ENCODE results near the gene IL22RA1.

The IL22RA1 gene

DNA sequence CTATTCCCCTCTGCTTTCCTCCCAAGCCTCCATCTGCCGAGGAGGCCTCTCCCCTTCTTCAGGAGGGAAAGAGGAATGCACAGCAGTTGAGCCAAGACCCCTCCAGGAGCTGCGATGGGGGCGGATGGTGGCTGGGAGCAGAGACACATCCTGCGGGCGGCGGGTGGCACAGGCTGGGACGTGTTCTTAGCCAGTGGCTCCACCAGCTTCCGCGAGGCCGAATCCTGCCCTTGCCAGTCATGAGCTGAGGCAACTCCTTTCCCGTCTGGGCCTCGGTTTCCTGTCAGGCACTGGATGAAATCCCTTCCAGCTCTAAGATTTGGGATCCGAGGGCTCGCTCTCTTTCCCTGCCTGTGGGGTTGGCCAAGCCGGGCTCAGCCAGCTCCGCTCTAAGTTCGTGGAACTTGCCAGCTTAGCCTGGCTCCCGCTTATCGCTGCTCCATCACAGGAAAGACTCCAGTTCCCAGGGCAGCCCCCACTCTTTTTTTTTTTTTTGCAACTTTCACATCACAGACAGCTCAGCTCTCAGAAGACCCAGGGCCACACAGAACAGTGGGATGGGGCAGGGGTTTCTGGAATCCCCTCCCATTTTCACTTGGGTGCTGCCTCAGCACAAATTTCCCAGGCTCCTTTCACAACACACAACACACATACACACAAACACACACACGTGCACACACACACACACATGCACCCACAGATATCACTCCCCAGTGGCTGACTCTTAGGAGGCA is 31.5 kb downstream of the IL22RA1 start:
- no peak for DNase-seq

DNA sequence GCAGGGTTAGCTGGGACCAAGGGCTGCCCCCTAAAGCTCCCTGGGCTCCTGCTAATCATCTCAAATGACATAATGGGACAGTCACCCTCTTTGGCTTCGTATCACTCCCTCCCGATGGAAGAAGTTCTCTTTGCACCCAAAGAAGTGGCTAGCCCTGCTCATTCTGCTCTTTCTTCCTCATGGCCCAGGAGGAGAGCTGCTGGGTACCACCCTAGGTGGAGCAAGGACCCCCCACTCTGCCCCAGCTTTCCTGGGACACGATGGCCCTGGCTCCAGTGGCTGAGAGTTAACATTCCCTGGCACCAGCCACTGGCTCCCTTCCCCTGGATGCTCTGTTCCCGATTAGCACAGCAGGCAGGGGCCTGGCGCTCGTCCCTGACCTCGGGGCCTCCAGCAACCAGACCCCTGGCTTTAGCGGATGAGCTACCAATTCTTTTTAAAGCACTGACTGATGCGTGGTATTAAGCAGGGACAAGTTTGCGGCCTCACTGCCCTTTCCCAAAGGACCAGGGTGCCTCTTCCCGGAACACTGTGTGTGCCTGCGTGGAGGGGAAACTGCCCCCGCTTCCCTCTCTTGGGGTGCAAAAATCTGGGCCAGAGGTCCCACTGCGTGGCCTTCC is 32.2 kb downstream of the IL22RA1 start:
- no peak for DNase-seq

DNA sequence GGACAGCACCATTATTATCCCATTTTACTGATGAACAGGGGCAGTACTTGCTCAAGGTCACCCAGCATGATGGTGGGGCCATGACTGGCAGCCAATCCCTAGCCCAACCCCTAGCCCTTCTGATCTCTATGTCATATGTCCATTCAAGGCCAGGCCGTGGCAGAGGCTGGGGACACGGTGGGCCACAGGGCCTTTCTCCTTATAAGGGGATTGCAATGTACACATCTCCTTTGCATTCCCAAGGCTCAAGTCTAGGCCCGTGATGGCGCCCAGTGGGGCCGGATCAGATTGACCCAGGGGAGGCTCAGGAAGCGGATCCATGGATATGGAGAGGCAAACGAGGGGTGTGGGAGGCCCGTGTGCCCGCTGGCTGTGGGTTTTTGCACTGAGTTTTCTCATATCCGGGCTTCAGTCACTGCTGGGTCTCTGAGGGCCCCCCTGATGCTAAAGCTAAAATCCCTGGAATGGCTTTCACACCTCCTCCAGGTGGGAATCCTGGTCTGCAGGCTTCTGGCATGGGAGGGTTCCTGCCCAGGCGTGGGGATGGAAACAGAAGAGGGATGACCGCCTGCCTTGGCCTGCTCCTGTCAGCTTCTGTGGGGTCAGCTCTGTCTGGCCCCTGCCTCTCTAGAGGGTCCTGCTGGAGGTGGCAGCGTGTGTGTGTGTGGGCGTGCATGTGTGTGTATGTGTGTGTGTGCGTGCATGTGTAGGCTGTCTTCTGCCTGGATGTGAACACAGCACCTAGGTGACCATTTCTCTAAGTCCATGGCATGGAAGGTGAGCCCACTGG is 33.1 kb downstream of the IL22RA1 start:
- no peak for DNase-seq

DNA sequence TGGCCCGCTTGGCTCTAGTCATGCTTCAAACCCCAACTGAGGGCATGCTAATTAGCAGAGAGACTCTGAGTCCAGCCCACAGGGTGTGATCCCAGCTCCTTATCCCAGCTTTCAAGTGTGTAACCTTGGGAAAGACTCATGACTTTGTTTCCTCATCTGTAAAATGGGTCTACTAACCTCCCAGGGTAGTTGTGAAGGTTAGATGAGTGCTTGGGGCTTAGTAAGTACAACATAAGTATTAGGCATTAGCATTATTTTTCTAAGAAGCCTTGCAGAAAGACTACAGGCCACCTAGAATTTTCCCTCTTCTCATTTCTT is 33.8 kb downstream of the IL22RA1 start:
- DNase-seq: no peak

DNA sequence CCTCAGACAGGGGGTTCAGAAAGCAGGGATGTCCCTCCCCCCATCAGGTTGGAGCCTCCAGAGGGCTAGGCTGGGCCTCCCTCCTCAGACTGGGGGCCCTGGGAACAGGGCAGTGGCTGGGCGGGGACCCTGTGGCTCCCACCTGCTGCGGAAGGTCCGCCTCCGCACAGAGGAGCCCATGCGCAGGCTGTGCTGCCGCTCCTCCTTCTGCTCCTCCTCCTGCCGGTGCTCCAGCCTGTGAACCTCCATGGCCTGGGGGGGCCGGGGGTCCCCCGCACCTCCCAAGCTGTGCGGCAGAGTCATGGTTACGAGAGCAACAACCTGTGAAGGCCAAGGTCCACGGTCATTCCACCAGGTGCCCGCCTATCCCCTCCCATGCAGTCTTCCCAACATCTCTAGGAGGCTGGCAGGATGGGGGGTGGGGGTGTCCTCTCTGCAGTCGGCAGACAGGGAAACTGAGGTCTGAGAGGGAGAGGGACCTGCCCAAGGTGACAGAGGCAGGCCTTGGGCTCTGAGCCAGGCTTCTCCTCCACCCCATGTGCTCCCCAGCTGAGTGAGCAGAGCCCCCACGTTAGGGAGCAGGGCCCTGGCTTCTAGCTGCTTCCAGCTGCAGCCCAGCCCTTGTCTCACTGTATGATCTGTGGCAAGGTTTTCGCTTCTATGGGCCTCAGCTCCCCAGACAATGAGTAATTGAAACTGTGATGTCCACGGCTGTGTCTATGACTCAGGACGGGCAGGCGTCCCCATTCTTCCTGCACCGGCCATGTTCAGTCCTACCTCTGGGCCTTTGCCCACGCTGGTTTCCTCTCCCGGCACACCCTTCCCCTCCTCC is 34.4 kb downstream of the IL22RA1 start:
- DNase-seq: no peak

DNA sequence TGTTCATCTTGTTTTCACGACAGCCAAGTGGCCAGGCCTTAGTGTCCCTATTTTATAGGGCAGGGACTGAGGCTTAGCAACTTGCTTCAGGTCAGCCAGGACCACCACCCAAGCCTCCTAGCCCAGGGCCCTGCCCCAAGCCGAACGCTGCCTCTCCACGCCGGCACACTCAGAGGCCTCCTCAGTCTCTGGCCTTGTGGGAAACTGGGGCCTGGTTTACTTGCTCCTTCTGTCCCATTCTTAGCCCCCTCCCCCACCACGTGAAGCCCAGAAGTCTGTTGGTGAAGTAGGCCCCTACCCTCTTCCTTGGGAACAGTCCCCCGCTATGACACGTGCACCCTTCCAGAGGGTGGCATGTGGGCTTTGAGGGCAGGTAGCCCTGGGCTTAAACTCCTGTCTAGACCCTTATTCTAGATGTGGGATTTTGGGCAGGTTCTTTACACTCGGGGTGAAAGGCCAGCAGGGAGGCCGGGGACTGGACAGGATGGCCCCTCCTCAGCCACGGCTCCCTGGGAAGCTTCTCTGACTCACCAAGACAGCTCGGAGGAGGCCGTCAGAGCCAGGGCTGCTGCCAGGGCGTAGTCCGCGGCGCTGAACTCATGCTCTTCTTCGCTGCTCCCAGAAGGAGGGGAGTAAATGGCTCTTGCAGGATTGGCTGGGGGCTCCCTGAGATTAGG is 35.3 kb downstream of the IL22RA1 start:
- no peak for DNase-seq

DNA sequence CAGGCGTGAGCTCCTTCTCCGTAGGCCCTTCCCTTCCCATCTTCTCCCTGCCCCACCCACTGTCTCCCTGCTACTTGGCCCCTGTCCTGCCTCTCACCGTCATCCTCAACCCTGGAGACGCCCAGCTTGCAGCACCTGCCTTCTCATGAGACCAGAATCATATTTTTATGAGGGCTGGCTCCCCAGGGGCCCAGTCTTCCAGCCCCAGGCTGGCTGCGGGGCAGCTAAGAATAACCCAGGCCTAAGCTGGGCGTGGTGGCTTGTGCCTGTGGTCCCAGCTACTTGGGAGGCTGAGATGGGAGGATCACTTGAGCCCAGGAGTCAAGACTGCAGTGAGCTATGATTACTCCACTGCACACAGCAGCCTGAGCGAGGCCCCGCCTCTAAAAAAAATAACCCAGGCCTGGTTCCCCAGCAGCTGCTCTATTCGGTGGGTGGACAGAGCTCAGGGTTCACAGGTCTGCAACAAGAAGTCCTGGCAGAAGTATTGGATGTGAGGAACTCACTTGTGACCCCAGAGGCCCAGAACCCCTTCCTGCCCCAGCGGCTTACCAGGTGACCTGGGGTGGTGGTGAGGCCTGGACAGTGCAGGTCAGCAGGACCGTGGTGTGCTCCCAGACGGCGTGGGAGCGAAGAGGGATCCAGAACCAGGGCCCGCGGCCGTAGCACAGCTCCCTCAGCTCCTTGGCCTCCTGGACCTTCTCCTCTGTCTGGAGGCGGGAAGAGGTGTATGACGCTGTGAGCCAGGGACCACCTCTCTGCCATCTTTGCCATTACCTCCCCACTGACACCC is 37.4 kb downstream of the IL22RA1 start:
- DNase-seq: no peak

DNA sequence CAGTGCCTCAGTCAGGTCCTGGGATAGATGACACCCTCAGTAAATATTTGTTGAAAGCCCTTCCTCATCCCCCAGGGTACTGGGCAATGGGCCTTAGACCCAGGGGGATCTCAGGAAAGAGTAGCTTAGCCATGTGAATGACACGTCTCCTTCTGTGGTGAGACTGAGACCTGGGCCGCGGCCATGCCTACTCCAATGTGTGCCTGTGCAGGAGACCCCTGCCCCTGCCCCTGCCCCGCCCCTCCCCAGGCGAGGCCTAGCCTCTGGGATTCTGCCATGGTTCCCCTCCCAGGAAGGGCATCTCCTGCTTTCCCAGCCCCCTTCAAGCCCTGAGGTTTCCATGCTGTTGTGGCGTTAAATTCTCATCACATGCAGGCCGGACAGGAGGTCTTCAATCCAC is 38.1 kb downstream of the IL22RA1 start:
- no peak for DNase-seq

DNA sequence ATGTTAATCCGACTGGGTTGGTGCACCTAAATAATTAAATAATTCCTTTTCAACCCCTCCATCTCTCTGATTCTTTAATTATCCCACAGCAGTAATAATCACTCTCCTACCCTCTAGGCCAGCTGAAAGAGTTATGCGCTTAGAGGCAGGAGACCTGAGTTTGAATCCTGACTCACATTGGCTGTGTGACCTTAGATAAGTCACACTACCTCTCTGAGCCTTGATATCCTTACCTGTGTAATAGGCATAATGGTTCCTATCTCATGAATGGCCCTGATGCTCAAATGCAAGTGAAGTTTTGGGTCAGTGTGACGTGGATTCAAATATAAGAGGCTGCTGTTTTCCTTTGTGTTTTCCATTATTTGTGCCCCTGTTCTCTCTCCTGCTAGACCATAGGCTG is 39.1 kb downstream of the IL22RA1 start:
- DNase-seq: no peak

DNA sequence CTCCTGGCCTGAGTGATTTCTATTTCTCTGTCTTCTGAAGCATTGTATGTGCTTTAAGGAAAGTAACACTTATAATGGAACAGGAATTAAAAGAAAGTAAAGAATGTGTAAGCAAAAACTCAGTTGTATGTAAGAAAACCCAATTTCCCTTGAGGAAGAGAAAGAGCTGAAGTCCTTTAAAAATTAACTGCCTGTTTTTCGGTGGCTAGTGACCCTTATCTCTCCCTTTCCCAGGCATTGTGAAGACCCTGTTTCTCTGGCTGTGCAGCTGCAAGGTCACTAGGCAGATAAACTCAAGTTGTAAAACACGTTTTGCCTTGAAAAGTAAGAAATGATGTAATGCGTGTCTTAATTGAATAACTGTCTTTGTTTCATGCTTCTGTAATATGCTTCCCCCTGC is 39.5 kb downstream of the IL22RA1 start:
- no peak for DNase-seq

DNA sequence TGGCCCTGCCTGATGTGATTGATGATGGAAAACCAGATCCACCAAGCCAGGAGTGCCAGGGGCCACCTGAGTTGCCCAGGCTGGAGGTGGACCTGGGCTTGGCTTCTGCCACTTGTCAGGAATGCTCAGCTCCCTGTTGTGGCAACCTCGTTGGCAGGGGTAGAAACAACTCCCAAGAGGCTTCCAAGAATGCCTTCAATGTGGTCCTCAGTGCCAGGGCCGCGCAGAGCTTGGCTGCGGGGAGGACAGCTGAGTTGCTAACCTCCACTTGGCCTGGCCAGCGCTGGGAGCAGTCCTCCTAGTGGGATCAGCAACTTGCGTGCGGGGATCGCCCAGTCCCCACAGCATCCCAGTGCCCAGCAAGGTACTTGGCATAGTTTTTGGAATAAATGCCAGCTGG is 40.0 kb downstream of the IL22RA1 start:
- DNase-seq: no peak

DNA sequence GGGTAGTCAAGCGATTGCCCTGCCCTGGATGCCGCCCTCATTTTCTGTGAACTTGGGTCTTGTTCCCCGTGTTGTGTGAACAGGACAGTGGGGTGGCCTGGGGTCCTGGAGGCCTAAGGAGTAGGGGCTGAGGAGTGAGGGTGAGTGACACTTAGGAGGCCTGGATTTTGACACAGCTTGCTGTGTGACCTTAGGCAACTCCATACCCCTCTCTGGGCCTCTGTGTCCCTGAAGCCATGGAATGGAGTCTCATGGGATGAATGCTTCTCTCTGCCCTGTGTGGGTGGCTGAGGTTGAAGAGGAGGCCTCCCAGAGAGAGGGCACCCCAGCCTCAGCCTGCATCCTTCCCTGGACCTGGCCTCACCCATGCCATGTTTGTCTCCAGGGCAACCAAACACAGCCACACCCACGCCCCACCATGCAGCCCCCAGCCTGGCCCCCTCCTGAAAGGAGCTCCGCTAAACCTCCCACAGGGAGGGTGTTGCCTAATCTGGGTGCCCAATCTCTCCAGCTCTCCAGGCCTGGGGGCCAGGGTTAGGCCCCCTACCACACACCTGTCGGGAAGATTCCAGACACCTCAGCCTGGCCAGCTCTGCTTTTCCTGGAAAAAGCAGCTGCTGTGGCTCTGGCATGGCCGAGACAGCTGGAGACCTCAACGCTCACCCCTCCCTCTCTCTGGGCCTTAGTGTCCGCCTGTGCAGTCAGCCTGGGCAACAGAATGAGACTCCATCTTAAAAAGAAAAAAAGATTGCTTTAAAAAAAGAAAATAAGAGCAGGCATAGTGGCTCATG is 40.9 kb downstream of the IL22RA1 start:
- no peak for DNase-seq

DNA sequence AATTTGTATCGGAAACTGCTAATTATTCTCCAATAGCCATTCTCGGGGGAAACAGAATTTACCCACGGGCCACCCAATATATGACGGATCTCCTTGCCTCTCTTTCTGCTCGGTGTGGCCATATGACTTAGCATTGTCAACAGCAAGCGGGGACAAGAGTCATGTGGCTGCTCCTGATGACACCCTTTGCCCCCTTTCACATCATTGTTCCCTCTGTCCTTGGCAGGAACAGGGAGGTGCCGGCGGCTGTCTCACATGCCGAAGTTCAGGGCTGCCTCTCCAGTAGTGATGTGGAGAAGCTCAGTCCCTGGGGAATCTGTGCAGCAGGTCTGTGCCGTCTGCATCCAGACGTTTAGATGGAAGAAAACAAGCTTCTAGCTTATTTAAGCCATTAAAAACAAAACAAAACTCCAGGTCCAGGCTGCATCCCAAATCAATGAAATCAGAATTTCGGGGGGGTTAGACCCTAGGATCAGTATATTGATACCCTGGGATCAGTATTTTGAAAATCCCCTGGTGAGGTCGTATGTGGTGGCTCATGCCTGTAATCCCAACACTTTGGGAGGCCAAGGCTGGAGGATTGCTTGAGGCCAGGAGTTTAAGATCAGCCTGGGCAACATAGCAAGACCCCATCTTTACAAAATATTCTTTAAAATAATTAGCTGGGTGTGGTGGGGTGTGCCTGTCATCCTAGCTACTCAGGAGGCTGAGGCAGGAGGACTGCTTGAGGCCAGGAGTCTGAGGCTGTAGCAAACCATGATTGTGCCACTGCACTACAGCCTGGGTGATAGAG is 41.8 kb downstream of the IL22RA1 start:
- no peak for DNase-seq

DNA sequence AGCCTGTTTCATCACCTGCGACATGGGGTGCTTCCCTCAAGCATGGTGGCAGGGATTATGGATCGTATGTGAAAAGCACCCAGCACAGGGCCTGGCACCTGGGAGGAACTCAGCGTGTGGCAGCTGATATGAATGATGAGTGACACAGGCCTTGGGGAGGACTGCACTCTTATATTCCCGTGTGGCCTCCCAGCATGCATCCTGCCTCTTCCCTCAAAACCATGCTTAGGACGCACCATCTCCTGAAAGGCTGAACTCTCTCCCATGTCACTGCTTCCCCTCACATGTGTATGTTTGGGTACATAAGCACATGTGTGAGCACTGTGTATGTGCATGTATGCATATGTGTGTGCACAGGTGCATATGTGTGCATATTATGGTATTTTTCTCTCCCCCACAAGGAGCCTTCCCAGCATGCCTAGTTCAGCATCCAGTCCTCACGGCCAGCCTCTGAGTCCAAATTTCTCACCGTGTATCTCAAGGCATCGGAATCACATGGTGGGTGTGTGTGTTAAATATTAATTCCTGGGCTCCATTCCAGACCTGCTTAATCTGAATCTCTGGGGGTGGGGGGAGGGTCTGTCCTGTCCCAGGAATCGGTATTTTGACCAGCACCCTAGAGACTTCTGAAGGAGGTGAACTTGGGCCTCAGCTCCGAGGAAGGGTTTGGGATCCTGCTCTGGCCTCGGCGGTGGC is 43.8 kb downstream of the IL22RA1 start:
- DNase-seq: no peak

DNA sequence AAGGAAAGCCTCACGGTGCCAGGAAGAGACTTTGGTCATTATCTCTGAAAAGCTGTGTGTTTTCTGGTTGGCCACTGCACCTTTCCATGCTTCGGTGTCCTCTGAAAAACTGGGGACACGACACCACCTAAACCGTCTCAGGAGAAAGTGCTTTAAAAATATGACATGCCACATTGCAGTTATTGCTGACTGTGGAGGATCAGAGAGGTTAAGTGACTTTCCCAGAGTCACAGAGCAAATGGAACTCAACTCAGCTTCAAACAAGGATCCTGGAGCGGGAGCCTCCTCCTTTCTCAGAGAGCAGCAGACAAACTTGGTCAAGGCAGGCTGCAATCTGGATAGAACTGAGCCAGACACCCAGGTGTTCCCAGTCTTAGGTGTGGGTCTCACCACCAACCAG is 44.8 kb downstream of the IL22RA1 start:
- DNase-seq: no peak

DNA sequence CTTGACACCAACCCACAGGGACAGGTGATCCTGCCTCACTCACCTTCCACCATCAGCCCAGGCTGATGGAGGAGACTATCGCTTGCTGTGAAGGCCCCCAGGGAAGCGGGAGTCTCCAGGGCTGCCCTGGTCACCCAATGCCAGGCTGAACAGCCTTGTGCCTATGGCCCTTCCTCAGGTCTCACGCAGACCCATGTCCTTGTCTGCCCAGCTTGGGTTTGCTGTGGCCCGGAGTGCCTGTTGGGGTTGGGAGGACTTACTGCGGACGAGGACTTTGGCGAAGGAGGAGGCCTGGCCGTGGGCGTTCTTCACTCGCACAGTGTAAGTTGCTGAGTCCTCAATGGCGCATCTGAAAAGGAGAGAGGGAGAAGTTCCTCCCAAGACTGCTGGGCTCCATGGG is 45.3 kb downstream of the IL22RA1 start:
- DNase-seq: no peak

DNA sequence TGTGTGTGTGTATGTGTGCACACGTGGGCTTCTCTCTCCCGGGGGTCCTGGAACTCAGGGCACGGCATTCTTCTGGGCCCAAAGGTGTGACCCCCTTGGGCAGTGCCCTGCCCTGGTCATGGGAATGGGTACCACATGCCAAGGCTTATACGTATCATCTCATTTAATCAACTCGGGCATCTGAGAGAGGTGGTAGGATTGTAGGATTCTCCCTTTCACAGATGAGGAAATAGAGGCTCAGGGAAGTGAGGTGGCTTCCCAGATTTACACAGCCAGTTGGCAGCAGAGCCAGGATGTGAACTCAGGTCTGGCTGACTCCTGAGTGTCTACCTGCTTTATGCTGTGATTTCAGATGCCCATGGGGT is 46.2 kb downstream of the IL22RA1 start:
- DNase-seq: no peak

DNA sequence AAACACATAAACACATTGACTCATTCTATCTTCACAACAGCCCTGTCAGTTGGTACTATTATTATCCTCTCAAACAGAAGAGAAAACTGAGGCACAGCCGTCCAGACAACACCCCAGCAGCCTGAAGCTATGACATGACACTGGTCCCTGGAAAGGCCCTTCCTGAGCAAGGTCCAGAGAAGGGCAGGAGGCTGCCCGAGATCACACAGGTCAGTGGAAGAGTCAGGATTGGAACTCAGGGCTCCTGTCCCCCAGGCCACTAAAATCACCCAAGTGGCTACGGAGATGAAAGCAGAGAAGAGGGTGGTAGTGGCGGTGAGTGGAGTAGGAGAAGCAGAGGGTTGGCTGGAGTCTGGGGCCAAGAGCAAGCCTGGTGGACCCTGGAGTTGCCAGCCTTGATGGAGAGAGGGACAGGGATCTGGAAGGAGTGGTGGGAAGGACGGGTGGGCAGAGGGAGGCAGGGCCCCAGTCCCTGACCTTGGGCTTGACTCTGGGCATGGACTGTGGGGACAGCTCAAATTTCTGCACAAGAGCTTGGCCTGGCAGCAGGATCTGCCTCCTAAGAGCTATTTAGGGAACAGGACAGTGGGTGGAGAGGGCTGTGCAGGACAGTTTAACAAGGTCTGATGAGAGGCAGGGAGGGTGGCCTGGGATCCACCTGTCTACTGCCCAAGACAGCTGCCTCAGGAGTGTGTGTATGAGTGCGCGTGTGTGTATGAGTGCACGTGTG is 46.8 kb downstream of the IL22RA1 start:
- no peak for DNase-seq

Data from T-helper 9 cell (primary cell).